ENCODE measurements around the gene RPL27A.

Gene RPL27A

DNA sequence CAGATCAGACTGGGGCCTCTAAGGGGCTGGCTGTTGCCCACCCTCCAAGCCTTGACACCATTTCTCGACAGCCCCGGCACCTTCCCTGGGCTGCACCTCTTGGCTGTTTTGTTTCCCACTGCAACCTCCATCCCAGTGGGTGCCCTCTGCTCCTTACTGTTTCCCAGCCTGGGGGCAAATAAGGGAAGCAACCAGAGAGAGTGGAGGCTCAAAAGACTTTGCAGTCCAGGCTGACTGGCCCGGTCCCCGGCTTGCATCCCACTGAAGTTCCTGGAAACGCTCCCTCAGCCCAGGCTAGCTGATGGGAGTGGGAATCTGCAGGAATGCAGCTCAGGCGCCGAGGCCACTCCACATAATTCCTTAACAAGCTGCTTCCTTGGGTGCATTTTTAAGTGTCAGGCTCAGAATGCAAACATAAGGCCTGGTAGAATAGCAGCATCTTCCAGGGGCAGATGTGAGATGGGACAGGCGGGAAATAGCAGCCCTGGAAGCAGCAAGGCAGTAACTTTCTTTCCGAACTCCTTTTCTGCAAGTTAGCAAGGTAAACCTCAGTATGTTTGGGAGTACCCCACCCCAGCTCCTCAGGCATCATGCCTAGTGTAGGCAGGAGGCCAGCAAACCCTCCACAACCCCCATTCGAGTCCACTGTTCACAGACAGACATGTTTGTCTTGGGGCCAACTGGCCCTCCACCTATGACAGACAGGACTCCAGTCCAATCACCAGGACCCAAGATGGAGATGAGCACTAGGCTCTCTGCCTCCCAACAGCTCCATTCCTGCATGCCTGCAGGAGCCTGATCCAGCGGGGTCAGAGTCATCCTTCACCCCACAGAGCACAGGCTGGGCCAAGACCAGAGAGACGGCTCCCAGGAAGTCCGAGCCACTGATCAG is 39.3 kb downstream of the RPL27A start:
- in situ Hi-C loops (cut with MboI; ENCODE audit: low sequenced_read_pairs, unreplicated experiment): no loop called here
- TF ChIP-seq, protein P1, sequence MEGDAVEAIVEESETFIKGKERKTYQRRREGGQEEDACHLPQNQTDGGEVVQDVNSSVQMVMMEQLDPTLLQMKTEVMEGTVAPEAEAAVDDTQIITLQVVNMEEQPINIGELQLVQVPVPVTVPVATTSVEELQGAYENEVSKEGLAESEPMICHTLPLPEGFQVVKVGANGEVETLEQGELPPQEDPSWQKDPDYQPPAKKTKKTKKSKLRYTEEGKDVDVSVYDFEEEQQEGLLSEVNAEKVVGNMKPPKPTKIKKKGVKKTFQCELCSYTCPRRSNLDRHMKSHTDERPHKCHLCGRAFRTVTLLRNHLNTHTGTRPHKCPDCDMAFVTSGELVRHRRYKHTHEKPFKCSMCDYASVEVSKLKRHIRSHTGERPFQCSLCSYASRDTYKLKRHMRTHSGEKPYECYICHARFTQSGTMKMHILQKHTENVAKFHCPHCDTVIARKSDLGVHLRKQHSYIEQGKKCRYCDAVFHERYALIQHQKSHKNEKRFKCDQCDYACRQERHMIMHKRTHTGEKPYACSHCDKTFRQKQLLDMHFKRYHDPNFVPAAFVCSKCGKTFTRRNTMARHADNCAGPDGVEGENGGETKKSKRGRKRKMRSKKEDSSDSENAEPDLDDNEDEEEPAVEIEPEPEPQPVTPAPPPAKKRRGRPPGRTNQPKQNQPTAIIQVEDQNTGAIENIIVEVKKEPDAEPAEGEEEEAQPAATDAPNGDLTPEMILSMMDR (IDR thresholded peaks at IDR 0.05; ENCODE audit: borderline replicate concordance, control extremely low read depth, extremely low read depth, insufficient read depth, missing control alignments): no peak
- no peak for DNase-seq (ENCODE audit: low spot score)

DNA sequence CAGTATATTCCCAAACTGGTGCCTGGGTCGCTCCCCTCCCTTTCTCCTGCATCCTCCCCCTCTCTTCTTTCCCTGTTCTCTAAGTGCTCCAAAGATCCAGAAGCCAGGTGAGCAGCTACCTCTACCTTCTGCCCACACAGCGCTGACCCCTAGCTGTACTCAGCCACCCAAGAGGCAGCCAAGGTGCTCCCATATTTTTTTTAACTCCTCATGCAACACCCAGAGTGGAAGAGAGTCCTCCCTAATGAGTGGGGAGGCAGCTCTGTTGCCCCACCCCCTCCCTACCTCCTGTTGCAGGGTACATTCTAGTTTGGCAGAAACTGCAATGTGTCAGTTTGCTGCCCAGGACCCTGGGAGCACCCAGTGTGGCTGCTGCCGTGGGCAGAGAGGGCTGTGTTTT is 40.2 kb downstream of the RPL27A start:
- TF ChIP-seq, protein P1 (IDR thresholded peaks at IDR 0.05; ENCODE audit: borderline replicate concordance, control extremely low read depth, extremely low read depth, insufficient read depth, missing control alignments): no peak
- in situ Hi-C loops (cut with MboI; ENCODE audit: low sequenced_read_pairs, unreplicated experiment): no loop called here
- no peak for DNase-seq (ENCODE audit: low spot score)

DNA sequence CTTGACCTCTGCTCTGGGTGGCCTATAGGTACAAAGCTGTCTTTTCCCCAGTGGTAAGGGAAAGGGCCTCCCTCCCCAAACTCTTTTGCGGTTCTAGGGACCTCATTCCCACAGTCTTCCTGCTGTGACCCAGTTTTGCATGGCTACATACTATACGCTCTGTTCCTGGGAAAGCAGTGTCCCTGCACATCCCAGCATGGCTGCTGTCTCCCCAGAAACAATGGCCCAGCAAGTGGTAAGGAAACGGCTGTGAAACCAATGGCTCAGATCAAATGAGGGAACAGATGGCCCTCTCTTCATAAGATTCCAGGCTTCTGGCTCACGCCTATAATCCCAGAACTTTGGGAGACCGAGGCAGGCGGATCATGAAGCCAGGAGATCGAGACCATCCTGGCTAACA is 41.1 kb downstream of the RPL27A start:
- TF ChIP-seq, protein P1 (IDR thresholded peaks at IDR 0.05; ENCODE audit: borderline replicate concordance, control extremely low read depth, extremely low read depth, insufficient read depth, missing control alignments): no peak
- in situ Hi-C loops (cut with MboI; ENCODE audit: low sequenced_read_pairs, unreplicated experiment): no loop called here
- no peak for DNase-seq (ENCODE audit: low spot score)

DNA sequence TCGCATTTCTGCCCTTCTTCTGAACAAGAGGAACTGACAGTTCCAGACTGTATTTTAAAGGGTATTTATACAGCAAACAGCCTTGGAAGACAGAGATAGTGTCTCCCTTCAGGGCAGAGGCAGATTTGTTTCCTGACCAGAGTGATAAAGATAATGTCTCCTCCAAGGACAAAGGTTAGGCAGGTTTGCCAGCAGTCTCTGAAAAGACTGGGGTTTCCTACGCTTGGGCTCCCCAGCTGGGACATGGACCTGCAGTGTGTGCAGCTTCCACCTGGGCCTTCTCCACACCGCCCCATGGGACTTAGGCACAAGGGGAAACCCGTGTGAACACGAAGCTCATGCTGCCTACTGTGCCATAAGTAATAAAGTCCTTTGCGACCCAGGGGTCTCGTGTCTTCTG is 42.1 kb downstream of the RPL27A start:
- in situ Hi-C loops (cut with MboI; ENCODE audit: low sequenced_read_pairs, unreplicated experiment): no loop called here
- TF ChIP-seq, protein P1 (IDR thresholded peaks at IDR 0.05; ENCODE audit: borderline replicate concordance, control extremely low read depth, extremely low read depth, insufficient read depth, missing control alignments): no peak
- no peak for DNase-seq (ENCODE audit: low spot score)

DNA sequence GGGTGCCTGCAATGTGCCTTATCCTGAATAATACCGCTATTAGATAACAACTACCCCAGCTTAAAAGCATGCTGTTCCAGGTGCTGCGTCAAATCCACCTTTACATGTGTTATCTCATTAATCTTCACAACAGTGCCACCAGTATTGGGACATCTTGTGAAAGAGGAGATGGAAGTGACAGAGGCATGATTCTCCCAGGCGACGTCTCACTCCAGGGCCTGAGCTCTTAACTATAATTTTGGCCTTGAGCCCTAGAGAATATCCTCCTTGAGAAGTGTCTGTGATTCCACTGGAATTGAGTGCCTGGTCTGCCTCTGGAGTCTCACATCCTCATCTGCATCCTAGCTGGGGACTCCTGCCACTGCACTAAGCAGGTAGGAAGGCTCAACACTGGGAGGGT is 43.8 kb downstream of the RPL27A start:
- DNase-seq (ENCODE audit: low spot score): no peak
- in situ Hi-C loops (cut with MboI; ENCODE audit: low sequenced_read_pairs, unreplicated experiment): no loop called here
- TF ChIP-seq, protein P1 (IDR thresholded peaks at IDR 0.05; ENCODE audit: borderline replicate concordance, control extremely low read depth, extremely low read depth, insufficient read depth, missing control alignments): no peak

DNA sequence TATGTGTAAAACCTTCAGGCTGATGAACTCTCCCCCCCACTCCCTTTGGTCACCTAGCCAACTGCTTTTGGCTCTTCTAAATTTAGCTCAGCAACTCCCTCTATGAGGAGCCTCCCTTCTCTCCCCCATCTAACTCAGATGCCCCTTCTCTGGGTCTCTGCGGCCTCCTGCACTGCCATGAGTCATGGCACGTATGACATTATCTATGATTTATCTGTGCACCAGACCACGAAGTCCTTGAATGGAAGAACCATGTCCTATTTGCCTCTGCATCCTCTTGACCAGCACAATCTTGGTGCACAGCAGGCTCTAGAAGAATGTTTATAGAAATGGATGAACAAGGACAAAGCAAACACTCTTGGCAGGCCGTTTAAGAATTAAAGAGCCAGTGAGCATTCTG is 46.0 kb downstream of the RPL27A start:
- in situ Hi-C loops (cut with MboI; ENCODE audit: low sequenced_read_pairs, unreplicated experiment): no loop called here
- TF ChIP-seq, protein P1 (IDR thresholded peaks at IDR 0.05; ENCODE audit: borderline replicate concordance, control extremely low read depth, extremely low read depth, insufficient read depth, missing control alignments): no peak
- DNase-seq (ENCODE audit: low spot score): no peak

Measured in GM13976 (cell line).